Colonic mucosa (tissue), 4 donors: Measurements from ENCODE around the gene SDK2. TPM values are rescaled to one million over a fixed set of nuclear protein-coding genes. Genes with fewer than 3 reads are reported as not detected.

Experiments used
- DNase-seq: peaks from one replicate; pipeline ENCODE4 v3.0.0-alpha.2; 2020
- H3K27ac ChIP-seq: fragments of 200-600 bp; one replicate; pipeline ENCODE4 v1.8.0; 2021
- H3K27me3 ChIP-seq: fragments of 200-600 bp; one replicate; pipeline ENCODE4 v1.8.0; 2021
- H3K36me3 ChIP-seq: fragments of 200-600 bp; one replicate; pipeline ENCODE4 v1.8.0; 2021
- H3K4me1 ChIP-seq: fragments of 200-600 bp; one replicate; pipeline ENCODE4 v1.8.0; 2021; ENCODE audit warnings: mild to moderate bottlenecking
- H3K4me3 ChIP-seq: fragments of 200-600 bp; one replicate; pipeline ENCODE4 v1.8.0; 2021
- H3K9ac ChIP-seq, 2 donors: one replicate each; pipeline ENCODE4 v1.7.0; 2013; ENCODE audit warnings: control low read depth in 2 of 2, low read depth in 2 of 2, low read length in 2 of 2
- H3K9me3 ChIP-seq: fragments of 200-600 bp; one replicate; pipeline ENCODE4 v1.8.0; 2021
- CTCF ChIP-seq: fragments of 200-600 bp; IDR thresholded peaks from one replicate; pipeline ENCODE4 v1.8.0; 2022; ENCODE audit warnings: antibody characterized with exemption, mild to moderate bottlenecking
- intact Hi-C: fragments of 100-400 bp; cut with DNase I; formaldehyde crosslinking; loops from one replicate; pipeline ENCODE4 v1.14.1; 2022
- total RNA-seq, 2 donors: library from RNA; stranded (reverse); fragmentation: NEBNext Ultra II Directional in 1 of 2; extraction: Animal tissue kit (Norgen Biotek cat#: 25700) in 1 of 2; gene quantifications; one replicate each; pipeline ENCODE4 v1.2.1, GENCODE V29; 2021
- donor health status: healthy.
- donor health status: DM: no; HTN: no; CAD: no.
- donor health status: DM: no; HTN: no; CAD: no.

Gene SDK2
- total RNA-seq, 2 donors from 2014 or later, result 0.94 to 1.2 TPM

DNA sequence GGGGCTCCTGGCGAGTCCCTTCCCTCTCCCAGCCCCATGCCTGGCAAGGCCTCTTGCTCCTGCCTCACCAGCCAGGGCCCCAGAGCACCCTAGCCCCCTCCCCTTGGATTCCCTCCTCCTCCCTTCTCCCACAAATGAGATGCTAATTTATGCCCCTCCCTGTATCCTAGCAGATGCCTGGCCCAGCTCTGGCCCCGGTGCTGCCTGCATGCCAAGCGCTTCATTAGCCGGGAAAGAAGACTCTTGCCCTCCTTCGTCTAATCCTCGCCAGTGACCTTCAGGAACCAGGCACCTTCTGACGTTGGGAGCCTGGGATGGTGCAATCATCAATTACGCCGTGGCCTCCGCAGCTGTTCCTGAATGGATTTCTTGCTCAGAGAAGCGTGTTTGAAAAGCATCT, 127.8 kb downstream of the SDK2 start:
- H3K36me3 ChIP-seq, result no peaks in the 10 kb centered on the region
- DNase-seq, result no peak
- H3K4me3 ChIP-seq, result no peak overlapping the region
- no peaks in the 10 kb centered on the region for H3K4me1 ChIP-seq
- H3K9ac ChIP-seq, result no peak overlapping the region
- intact Hi-C loops, result no loop called here
- no peaks in the 10 kb centered on the region for H3K27me3 ChIP-seq
- no peak for TF ChIP-seq CTCF
- no peak overlapping the region for H3K27ac ChIP-seq
- no peaks in the 10 kb centered on the region for H3K9me3 ChIP-seq

DNA sequence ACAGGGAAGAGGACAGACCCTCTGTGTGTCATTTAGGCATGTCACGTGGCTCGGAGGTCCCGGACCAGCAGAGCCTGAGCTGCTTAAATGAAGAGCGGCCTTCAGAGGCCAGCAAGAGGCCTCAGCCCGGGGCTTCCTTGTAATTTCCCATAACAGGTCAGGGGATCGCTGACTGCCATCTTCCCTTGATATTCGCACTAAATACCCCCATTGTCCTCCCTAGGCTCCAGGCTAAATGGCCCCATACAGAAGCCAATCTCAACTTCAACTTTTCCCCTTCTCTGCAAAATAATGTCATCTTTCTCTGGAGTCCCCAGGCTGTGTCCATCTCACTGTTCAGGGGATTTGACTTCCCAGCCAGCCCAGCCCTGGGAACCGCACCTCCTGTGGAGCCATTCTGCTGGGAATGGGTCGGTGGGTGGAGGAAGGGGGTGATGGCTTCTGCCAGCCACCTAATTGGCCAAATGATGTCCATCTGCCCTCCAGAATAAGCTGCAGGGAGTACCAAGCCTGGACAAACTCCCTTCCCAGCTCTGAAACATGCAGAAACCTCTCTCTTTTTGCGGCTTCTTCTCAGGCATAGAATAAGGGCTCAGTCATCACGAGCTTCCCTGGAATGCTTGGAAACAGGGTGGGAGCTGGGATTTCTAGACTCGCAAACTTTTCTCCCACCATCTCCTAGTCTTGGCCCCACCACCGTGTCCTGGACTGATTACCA, 129.9 kb downstream of the SDK2 start:
- Histone ChIP-seq H3K27me3 (no peaks in the 10 kb centered on the region), H3K4me1 (no peaks in the 10 kb centered on the region), H3K27ac (no peak overlapping the region), H3K9me3 (no peaks in the 10 kb centered on the region), H3K36me3 (no peaks in the 10 kb centered on the region), H3K4me3 (no peak overlapping the region), H3K9ac (no peak overlapping the region)
- no peak for TF ChIP-seq CTCF
- intact Hi-C loops, result no loop called here
- no peak for DNase-seq

- no peak for DNase-seq
- H3K9ac ChIP-seq, result no peak overlapping the region
- no peaks in the 10 kb centered on the region for H3K4me1 ChIP-seq
- no peak overlapping the region for H3K27ac ChIP-seq
- no peaks in the 10 kb centered on the region for H3K36me3 ChIP-seq
- H3K27me3 ChIP-seq, result no peaks in the 10 kb centered on the region
- no peak overlapping the region for H3K4me3 ChIP-seq
- no peaks in the 10 kb centered on the region for H3K9me3 ChIP-seq
- TF ChIP-seq CTCF, result no peak
- intact Hi-C loops, result no loop called here
These were observed 130.8 kb downstream of the SDK2 start for GRCh38 chr17:73513426-73513825.

DNA sequence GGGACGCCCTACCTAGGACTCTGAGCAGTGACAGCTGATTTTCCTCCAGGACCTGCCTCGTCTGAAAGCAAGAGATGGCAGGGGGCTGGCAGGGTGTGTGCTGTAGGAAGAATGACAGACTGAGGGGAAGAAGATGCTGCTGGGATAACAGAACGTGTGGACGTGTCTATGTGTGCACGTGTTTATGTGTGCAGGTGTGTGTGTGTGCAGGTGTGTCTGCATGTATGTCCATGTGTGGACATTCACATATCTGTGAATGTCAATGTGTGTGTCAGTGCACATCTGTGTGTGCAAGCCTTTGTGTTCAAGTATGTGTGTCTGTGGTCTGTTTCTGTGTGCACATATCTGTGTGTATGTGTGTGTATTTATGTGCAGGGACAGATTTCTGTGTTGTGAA, 132.5 kb downstream of the SDK2 start:
- TF ChIP-seq CTCF, result no peak
- no peak overlapping the region for H3K27ac ChIP-seq
- H3K4me1 ChIP-seq, result no peaks in the 10 kb centered on the region
- no peaks in the 10 kb centered on the region for H3K9me3 ChIP-seq
- DNase-seq, result no peak
- intact Hi-C loops, result no loop called here
- H3K4me3 ChIP-seq, result no peak overlapping the region
- H3K9ac ChIP-seq, result no peak overlapping the region
- H3K36me3 ChIP-seq, result no peaks in the 10 kb centered on the region
- H3K27me3 ChIP-seq, result no peaks in the 10 kb centered on the region

- DNase-seq, result no peak
These were observed 133.1 kb downstream of the SDK2 start for GRCh38 chr17:73510981-73511718.

More at GRCh38 chr17:73510981-73511718, 133.1 kb downstream of the SDK2 start:
- Histone ChIP-seq H3K9ac (no peak overlapping the region), H3K4me1 (no peaks in the 10 kb centered on the region), H3K27ac (no peak overlapping the region), H3K4me3 (no peak overlapping the region), H3K36me3 (no peaks in the 10 kb centered on the region), H3K27me3 (no peaks in the 10 kb centered on the region), H3K9me3 (no peaks in the 10 kb centered on the region)
- no peak for TF ChIP-seq CTCF
- intact Hi-C loops, result no loop called here
